ENCODE results near the gene ISX. TPM values are rescaled to one million over a fixed set of nuclear protein-coding genes. Genes with fewer than 3 reads are reported as not detected.

Gene ISX
- total RNA-seq, 1 donor from 2014 or later, result not detected

DNA sequence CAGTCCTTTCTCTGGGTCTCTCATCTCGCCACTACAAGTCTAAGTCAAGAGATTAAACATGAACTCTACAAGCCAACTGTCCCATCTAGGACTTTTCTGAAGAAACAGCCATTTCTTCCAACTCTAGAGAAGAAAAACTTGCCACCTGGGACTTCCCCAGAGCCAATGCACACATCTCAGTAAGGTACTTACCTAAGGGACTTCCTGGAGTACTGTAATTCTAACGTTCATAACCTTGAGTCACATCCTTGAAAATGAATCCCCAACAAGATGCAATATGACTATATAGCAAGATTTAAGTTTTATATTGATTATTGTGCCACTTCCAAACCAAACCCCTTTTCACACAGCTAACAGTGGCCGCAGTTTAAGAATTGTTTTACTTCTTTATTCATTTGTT is 11.9 kb upstream of the ISX start:
- Histone ChIP-seq H3K9me3 (no peaks in the 10 kb centered on the region), H3K36me3 (no peaks in the 10 kb centered on the region), H3K4me3 (no peak overlapping the region), H3K27ac (no peak overlapping the region), H3K4me1 (no peaks in the 10 kb centered on the region), H3K27me3 (ENCODE audit: low read depth) (peaks cover 12% of the 10 kb centered on the region)
- TF ChIP-seq, protein P1, sequence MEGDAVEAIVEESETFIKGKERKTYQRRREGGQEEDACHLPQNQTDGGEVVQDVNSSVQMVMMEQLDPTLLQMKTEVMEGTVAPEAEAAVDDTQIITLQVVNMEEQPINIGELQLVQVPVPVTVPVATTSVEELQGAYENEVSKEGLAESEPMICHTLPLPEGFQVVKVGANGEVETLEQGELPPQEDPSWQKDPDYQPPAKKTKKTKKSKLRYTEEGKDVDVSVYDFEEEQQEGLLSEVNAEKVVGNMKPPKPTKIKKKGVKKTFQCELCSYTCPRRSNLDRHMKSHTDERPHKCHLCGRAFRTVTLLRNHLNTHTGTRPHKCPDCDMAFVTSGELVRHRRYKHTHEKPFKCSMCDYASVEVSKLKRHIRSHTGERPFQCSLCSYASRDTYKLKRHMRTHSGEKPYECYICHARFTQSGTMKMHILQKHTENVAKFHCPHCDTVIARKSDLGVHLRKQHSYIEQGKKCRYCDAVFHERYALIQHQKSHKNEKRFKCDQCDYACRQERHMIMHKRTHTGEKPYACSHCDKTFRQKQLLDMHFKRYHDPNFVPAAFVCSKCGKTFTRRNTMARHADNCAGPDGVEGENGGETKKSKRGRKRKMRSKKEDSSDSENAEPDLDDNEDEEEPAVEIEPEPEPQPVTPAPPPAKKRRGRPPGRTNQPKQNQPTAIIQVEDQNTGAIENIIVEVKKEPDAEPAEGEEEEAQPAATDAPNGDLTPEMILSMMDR (IDR thresholded peaks at IDR 0.05), result no peak
- ATAC-seq (no peak), DNase-seq (no peak)
- intact Hi-C loops (cut with DNase I), result no loop called here

DNA sequence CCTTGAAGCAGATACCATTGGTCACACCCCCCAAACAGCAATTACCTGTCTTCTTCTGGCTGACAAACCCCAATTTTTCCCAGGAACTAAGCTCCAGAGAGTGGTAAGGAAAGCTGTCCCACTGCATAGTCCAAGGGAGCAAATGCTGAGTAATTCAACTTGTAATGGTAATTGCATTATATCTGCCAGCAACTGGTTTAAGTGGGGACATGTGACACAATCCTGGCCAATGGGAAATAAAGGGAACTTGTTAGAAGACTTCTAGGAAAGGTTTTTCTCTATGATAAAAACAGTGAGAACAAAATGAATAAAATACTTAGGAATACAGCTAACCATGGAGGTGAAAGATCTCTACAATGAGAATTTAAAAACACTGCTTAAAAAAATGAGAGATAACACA is 9.5 kb upstream of the ISX start:
- Histone ChIP-seq H3K27ac (no peak overlapping the region), H3K9me3 (no peaks in the 10 kb centered on the region), H3K27me3 (ENCODE audit: low read depth) (peaks cover 12% of the 10 kb centered on the region), H3K4me1 (no peaks in the 10 kb centered on the region), H3K4me3 (no peak overlapping the region), H3K36me3 (no peaks in the 10 kb centered on the region)
- intact Hi-C loops (cut with DNase I), result no loop called here
- ATAC-seq (no peak), DNase-seq (no peak)
- TF ChIP-seq, protein P1 (IDR thresholded peaks at IDR 0.05), result no peak

DNA sequence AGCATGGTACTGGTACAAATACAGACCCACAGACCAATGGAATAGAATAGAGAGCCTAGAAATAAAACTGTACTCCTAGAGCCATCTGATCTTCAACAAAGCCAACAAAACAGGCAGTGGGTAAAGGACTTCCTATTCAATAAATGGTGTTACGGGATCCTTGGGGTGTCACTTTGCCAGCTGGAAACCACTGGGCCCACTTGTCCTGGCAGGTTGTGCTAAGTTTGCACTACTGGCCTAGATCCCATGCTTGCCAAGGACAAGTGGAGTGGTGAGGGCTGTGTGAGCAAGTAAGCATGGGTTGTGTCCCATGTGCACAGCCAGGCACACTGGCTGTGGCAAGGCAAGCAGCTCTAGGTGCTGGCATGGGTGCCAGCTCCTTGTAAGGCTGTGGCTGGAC is 8.8 kb upstream of the ISX start:
- TF ChIP-seq, protein P1 (IDR thresholded peaks at IDR 0.05), result no peak
- no peak overlapping the region for H3K27ac ChIP-seq
- no peaks in the 10 kb centered on the region for H3K36me3 ChIP-seq
- intact Hi-C loops (cut with DNase I), result no loop called here
- DNase-seq, result no peak
- peaks cover 12% of the 10 kb centered on the region for H3K27me3 ChIP-seq (ENCODE audit: low read depth)
- ATAC-seq, result no peak
- H3K9me3 ChIP-seq, result no peaks in the 10 kb centered on the region
- no peak overlapping the region for H3K4me3 ChIP-seq
- no peaks in the 10 kb centered on the region for H3K4me1 ChIP-seq

DNA sequence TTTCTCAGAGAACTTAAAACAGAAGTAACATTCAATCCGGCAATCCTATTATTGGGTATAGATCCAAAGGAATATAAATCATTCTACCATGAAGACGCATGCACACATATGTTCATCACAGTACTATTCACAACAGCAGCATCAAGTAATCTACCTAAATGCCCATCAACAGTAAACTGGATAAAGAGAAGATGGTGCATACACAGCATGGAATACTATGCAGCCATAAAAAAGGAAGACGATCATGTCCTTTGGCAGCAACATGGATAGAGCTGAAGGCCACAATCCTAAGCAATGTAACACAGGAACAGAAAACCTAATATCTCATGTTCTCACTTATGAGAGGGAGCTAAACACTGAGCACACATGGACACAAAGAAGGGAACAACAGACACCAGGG is 6.3 kb upstream of the ISX start:
- Histone ChIP-seq H3K27ac (no peak overlapping the region), H3K4me3 (no peak overlapping the region), H3K36me3 (no peaks in the 10 kb centered on the region), H3K9me3 (no peaks in the 10 kb centered on the region), H3K4me1 (no peaks in the 10 kb centered on the region), H3K27me3 (ENCODE audit: low read depth) (peaks cover 6% of the 10 kb centered on the region)
- ATAC-seq (no peak), DNase-seq (no peak)
- intact Hi-C loops (cut with DNase I), result no loop called here
- TF ChIP-seq, protein P1 (IDR thresholded peaks at IDR 0.05), result no peak

DNA sequence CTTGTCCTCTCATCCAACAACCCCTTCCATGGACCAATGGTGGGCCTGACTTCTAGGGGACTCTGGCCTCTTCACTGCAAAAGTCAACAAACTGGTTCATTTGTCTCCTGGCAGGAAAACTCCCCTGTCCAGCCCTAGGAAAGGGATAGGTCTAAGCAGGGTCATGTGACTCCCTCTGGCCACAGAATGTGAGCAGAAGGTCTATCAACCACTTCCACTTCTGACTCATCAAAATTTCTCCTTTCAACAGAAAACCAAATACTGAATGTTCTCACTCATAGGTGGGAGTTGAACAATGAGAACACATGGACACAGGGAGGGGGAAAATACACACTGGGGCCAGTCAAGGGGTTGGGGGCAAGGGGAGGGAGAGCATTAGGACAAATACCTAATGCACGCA is 1.3 kb upstream of the ISX start:
- TF ChIP-seq, protein P1 (IDR thresholded peaks at IDR 0.05), result no peak
- Histone ChIP-seq H3K27ac (no peak overlapping the region), H3K4me1 (no peaks in the 10 kb centered on the region), H3K9me3 (no peaks in the 10 kb centered on the region), H3K4me3 (no peak overlapping the region), H3K36me3 (no peaks in the 10 kb centered on the region), H3K27me3 (ENCODE audit: low read depth) (no peaks in the 10 kb centered on the region)
- intact Hi-C loops (cut with DNase I), result no loop called here
- DNase-seq, result no peak
- ATAC-seq, result no peak

DNA sequence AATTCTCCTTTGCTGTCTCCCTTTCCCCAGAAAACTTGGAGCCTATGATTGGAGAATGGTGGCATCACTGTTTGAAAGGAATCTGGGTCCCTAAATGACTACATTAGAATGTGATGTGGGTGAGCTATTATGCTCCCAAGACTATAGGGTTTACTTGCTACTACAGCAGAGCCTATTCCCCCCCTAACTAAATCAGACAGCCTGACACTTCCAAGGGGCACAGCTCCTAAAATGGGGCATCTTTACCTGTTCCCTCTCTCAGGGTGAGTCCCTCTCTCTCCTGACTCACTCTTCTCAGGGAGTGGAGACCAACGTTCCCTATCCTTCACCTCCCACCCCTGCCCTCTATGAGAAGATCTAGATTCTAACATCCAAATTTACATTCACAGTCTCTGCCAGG is 775 bp upstream of the ISX start:
- intact Hi-C loops (cut with DNase I), result no loop called here
- H3K27ac ChIP-seq, result no peak overlapping the region
- ATAC-seq (no peak), DNase-seq (no peak)
- H3K27me3 ChIP-seq (ENCODE audit: low read depth), result no peaks in the 10 kb centered on the region
- no peaks in the 10 kb centered on the region for H3K9me3 ChIP-seq
- no peak overlapping the region for H3K4me3 ChIP-seq
- TF ChIP-seq, protein P1 (IDR thresholded peaks at IDR 0.05), result no peak
- no peaks in the 10 kb centered on the region for H3K4me1 ChIP-seq
- H3K36me3 ChIP-seq, result no peaks in the 10 kb centered on the region

All from lower lobe of right lung (tissue), 2 donors.